MM.1S (cell line): Measurements from ENCODE around the gene CHST11.

Experiments
- CTCF ChIP-seq: fragments of 300-600 bp; sonication (generic); IDR thresholded peaks from 2 replicates; pipeline ENCODE4 v1.5.1; 2016; ENCODE audit warnings: antibody characterized with exemption, low read length, mixed read lengths
- EZH2 ChIP-seq: fragments of 300-600 bp; sonication (generic); optimal IDR thresholded peaks from 2 replicates; pipeline ENCODE3; 2017; ENCODE audit warnings: low read depth, mild to moderate bottlenecking, antibody characterized with exemption, low read length, mixed read lengths
- EZH2phosphoT487 ChIP-seq: fragments of 300-600 bp; sonication (generic); IDR thresholded peaks from 2 replicates; pipeline ENCODE4 v1.6.1; 2018; ENCODE audit warnings: antibody characterized with exemption, low read length

DNA sequence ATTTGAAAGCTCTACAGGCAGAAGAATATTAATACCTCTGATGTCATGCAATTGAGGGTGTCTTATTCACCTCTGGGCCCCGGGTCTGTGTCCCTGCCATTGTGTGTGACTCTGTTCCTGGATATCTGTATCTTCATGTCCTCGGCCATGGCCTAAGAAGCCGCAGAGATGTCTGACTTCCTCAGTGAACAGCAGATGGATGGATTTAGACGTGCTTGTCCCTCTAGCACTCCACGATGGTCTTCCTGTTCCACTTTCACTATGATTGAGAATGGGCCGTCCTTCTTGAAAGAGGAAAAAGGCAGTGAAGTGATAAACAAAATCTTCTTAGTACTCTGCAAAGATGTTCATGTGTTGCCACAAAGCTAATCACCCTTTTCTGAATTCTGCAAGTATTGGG lies 283.9 kb downstream of the CHST11 start:
- TF ChIP-seq CTCF (no peak), EZH2 (no peak), EZH2phosphoT487 (no peak)
